Lower lobe of right lung (tissue), 2 donors: ENCODE data around the gene FOXN4. TPM values are rescaled to one million over a fixed set of nuclear protein-coding genes. Genes with fewer than 3 reads are reported as not detected.

ENCODE experiments used
- ATAC-seq, 2 donors: fragments of 200-7000 bp; cut with Tn5 transposase; one replicate each; pipeline ENCODE4 v1.9.1; 2020 to 2022; ENCODE audit warnings: mild to moderate bottlenecking in 2 of 2, moderate library complexity in 2 of 2
- DNase-seq: peaks from one replicate; pipeline ENCODE4 v3.0.0-alpha.2; 2020
- H3K27ac ChIP-seq: fragments of 200-600 bp; one replicate; pipeline ENCODE4 v1.8.0; 2022
- H3K27me3 ChIP-seq: fragments of 200-600 bp; one replicate; pipeline ENCODE4 v1.8.0; 2022; ENCODE audit warnings: low read depth
- H3K36me3 ChIP-seq: fragments of 200-600 bp; one replicate; pipeline ENCODE4 v1.8.0; 2022; ENCODE audit warnings: mild to moderate bottlenecking
- H3K4me1 ChIP-seq: fragments of 200-600 bp; one replicate; pipeline ENCODE4 v1.8.0; 2022
- H3K4me3 ChIP-seq: fragments of 200-600 bp; one replicate; pipeline ENCODE4 v1.8.0; 2022; ENCODE audit warnings: mild to moderate bottlenecking
- H3K9me3 ChIP-seq: fragments of 200-600 bp; one replicate; pipeline ENCODE4 v1.8.0; 2022
- intact Hi-C: fragments of 100-400 bp; cut with DNase I; formaldehyde crosslinking; loops from one replicate; pipeline ENCODE4 v1.11.0; 2022
- total RNA-seq: library from RNA; stranded (reverse); fragmentation: NEBNext Ultra II Directional; extraction: Animal tissue kit (Norgen Biotek cat#: 25700); gene quantifications from one replicate; pipeline ENCODE4 v1.2.1, GENCODE V29; 2021
- TF ChIP-seq, protein P1 (sequence below): fragments of 200-600 bp; IDR thresholded peaks from one replicate; pipeline ENCODE4 v1.8.0; 2022; ENCODE audit warnings: antibody characterized with exemption, mild to moderate bottlenecking
- donor health status: DM: no; HTN: yes; CAD: no; lungs with severe emphysema.

The FOXN4 gene
- total RNA-seq, 1 donor from 2014 or later: not detected

DNA sequence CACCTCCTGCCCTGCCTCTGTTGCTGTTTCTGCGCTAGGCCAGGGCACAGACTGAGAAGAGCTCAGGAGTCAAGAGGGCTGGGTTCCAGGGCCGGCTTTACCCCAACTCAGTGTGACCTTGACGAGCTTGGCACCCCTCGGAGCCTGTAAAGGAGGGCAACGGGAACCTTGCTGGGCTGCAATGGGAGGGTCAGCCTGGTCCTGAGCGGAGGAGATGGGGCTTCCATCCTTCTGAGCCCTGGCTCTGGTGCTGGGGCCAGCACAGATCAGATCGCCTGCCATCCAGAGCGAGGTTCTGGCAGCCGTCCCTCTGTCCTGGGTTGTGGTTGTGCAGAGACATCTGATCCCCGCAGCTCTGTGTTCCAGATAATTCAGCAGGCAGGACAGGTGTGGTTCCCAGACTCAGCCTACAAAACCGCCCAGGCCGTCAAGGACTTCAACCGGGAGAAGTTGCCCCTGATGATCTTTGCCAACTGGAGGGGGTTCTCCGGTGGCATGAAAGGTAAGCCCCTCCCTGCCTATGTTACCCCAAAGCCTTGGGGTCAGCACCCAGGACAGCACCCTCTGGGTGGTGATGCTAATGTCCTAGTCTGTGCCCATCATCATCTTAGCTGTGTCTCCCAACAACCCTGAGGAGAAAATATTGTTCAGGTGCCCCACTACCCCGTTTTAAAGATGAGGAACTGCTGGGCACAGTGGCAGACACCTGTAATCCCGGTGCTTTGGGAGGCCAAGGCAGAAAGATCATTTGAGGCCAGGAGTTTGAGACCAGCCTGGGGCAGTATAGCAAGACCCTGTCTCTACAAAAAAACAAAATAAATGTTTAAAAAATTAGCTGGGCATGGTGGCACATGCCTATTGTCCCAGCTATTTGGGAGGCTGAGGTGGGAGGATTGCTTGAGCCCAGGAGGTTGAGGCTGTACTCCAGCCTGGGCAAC is 50.2 kb downstream of the FOXN4 start:
- Histone ChIP-seq H3K9me3 (peaks cover 4% of the 10 kb centered on the region), H3K27ac (no peak overlapping the region), H3K36me3 (peaks cover 89% of the 10 kb centered on the region), H3K27me3 (no peaks in the 10 kb centered on the region), H3K4me1 (no peaks in the 10 kb centered on the region), H3K4me3 (no peak overlapping the region)
- ATAC-seq (no peak), DNase-seq (no peak)
- TF ChIP-seq, protein P1, sequence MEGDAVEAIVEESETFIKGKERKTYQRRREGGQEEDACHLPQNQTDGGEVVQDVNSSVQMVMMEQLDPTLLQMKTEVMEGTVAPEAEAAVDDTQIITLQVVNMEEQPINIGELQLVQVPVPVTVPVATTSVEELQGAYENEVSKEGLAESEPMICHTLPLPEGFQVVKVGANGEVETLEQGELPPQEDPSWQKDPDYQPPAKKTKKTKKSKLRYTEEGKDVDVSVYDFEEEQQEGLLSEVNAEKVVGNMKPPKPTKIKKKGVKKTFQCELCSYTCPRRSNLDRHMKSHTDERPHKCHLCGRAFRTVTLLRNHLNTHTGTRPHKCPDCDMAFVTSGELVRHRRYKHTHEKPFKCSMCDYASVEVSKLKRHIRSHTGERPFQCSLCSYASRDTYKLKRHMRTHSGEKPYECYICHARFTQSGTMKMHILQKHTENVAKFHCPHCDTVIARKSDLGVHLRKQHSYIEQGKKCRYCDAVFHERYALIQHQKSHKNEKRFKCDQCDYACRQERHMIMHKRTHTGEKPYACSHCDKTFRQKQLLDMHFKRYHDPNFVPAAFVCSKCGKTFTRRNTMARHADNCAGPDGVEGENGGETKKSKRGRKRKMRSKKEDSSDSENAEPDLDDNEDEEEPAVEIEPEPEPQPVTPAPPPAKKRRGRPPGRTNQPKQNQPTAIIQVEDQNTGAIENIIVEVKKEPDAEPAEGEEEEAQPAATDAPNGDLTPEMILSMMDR: no peak
- intact Hi-C loops: no loop called here

DNA sequence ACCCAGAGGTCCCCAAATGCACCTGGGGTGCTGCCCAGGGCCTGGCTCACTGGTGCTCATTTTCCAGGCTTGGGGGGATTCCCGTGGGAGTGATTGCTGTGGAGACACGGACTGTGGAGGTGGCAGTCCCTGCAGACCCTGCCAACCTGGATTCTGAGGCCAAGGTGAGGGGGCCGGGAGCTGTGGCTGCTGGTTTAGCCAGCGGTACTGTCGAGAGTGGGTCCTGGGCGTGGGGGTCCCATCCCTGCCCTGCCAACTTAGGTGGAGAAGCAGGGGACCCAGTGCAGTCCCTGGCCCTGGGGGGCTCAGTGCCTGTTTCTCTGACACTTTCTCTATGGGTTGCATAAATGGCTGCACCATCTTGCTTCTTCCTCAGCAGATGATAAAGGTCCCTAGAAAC is 50.9 kb downstream of the FOXN4 start:
- H3K4me3 ChIP-seq: no peak overlapping the region
- H3K36me3 ChIP-seq: peaks cover 89% of the 10 kb centered on the region
- ATAC-seq (no peak), DNase-seq (no peak)
- H3K27ac ChIP-seq: no peak overlapping the region
- TF ChIP-seq, protein P1: no peak
- no peaks in the 10 kb centered on the region for H3K4me1 ChIP-seq
- H3K9me3 ChIP-seq: peaks cover 11% of the 10 kb centered on the region
- intact Hi-C loops: no loop called here
- H3K27me3 ChIP-seq: no peaks in the 10 kb centered on the region

DNA sequence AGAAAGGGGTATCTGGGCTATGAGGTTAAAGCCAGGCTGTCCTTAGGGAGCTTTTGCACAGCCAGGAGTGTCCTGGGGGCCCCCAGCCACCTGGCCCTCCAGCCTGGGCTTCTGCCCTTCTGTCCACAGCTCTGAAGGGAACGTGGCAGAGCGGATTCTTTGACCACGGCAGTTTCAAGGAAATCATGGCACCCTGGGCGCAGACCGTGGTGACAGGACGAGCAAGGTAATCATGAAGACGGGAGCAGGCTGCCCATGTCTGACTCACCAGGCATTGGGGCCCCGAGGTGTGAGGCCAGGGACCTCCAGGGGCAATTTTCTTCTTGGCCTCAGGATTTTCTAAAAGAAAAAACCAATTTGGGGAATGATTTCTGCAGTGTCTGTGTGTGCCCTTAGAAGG is 53.1 kb downstream of the FOXN4 start:
- Histone ChIP-seq H3K4me3 (no peak overlapping the region), H3K27ac (no peak overlapping the region), H3K36me3 (peaks cover 90% of the 10 kb centered on the region), H3K27me3 (no peaks in the 10 kb centered on the region), H3K4me1 (no peaks in the 10 kb centered on the region), H3K9me3 (peaks cover 11% of the 10 kb centered on the region)
- TF ChIP-seq, protein P1: no peak
- no peak for DNase-seq
- no peak for ATAC-seq
- intact Hi-C loops: no loop called here

DNA sequence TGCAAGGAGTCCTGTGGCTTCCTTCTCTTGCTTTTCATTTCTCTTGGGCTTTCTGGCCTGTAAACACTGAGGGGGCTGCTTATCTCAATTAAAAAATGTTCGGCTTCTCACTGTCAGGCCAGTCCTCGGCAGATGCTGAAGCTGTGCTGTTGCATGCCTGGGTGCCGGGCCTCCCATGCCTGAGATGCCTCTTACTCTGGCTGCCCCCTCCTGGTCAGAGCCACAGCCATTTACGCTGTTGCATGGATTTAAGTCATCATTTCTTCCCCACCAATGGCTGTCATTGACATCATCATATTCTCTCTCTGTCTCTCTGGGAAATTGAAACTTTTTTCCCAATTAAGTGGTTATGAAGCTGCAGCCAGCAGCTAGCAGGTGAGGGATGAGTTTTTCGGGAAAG is 53.7 kb downstream of the FOXN4 start:
- H3K36me3 ChIP-seq: peaks cover 87% of the 10 kb centered on the region
- ATAC-seq (no peak), DNase-seq (no peak)
- H3K27ac ChIP-seq: no peak overlapping the region
- H3K4me3 ChIP-seq: no peak overlapping the region
- TF ChIP-seq, protein P1: no peak
- H3K9me3 ChIP-seq: peaks cover 11% of the 10 kb centered on the region
- H3K4me1 ChIP-seq: no peaks in the 10 kb centered on the region
- intact Hi-C loops: no loop called here
- no peaks in the 10 kb centered on the region for H3K27me3 ChIP-seq

DNA sequence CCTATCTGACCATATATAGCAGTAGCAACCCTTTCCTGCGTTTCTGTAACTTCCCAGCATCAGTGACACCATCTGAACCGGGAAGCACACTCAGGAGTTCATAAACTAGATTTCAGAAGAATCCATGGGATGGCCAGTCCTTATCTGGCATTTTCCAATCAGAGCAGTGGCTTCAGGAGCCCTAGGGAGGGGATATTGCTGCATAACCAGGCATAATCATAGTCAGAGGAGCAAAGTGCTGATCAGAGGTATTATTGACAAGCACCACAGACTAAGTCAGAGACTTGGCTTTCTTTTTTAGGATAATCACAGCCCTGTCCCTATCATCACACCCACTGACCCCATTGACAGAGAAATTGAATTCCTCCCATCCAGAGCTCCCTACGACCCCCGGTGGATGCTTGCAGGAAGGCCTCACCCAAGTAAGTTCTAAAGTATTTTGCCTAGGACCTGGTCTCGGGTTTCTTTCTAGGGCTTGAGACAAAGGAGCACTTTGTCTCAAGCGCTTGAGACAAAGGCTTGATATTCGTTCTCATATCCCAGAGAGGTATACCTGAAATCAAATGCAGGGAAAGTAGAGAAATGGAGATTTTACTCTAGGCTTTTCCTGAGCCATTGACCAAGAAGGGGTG is 55.1 kb downstream of the FOXN4 start:
- H3K9me3 ChIP-seq: peaks cover 11% of the 10 kb centered on the region
- intact Hi-C loops: no loop called here
- TF ChIP-seq, protein P1: no peak
- no peak overlapping the region for H3K27ac ChIP-seq
- H3K4me3 ChIP-seq: no peak overlapping the region
- no peaks in the 10 kb centered on the region for H3K27me3 ChIP-seq
- no peak for ATAC-seq
- H3K36me3 ChIP-seq: peaks cover 77% of the 10 kb centered on the region
- H3K4me1 ChIP-seq: no peaks in the 10 kb centered on the region
- no peak for DNase-seq
